Measurements from ENCODE around the gene TRAF4. TPM values are rescaled to one million over a fixed set of nuclear protein-coding genes. Genes with fewer than 3 reads are reported as not detected.
"Not testable (repeated sequence)": the region's sequence is repeated elsewhere in the genome, so short reads cannot be mapped to it uniquely, and the experiment has no call there.

The TRAF4 gene
- total RNA-seq, 2 experiments from 2014 or later, result 44.9 to 45.1 TPM

GRCh38 chr17:28718333-28719020, 25.3 kb upstream of the TRAF4 start:
- no peak for DNase-seq
- peaks cover 13% of the 10 kb centered on the region for H3K27me3 Mint-ChIP-seq
- peak overlapping the region; percentile 70 for H3K4me3 Mint-ChIP-seq
- peak overlapping the region; percentile 82 for H3K27ac Mint-ChIP-seq
- ChIA-PET POLR2A (interaction anchor here (1.0 kb wide), 1 partner anchor 57 kb away, joined by 3 read pairs; the partner anchor contains the start of genes SDF2 and SUPT6H), CTCF (interaction anchor here (2.5 kb wide), 1 partner anchor 31 kb away, joined by 13 read pairs; no protein-coding TSS in a partner anchor)
- H3K4me1 Mint-ChIP-seq, result peaks cover 42% of the 10 kb centered on the region
- H3K36me3 Mint-ChIP-seq (ENCODE audit: low read depth), result peaks cover 34% of the 10 kb centered on the region
- no peaks in the 10 kb centered on the region for H3K9me3 Mint-ChIP-seq

- Mint-ChIP-seq H3K27me3 (peaks cover 13% of the 10 kb centered on the region), H3K4me3 (peak overlapping the region; percentile 95), H3K9me3 (no peaks in the 10 kb centered on the region), H3K36me3 (ENCODE audit: low read depth) (peaks cover 39% of the 10 kb centered on the region), H3K27ac (peak overlapping the region; percentile 97), H3K4me1 (peaks cover 47% of the 10 kb centered on the region)
- no peak for DNase-seq
- CTCF ChIA-PET, result interaction anchor here (0.6 to 2.5 kb wide), 10 partner anchors 8 to 234 kb away, joined by 3 to 19 read pairs (median 6); partner anchors contain the start of genes NEK8, PHF12 and PROCA1
- POLR2A ChIA-PET, result interaction anchor here (0.7 to 1.8 kb wide), 6 partner anchors 8 to 233 kb away, joined by 3 to 12 read pairs (median 4); partner anchors contain the start of genes NEK8, PHF12, PIGS and SDF2
These were observed 24.8 kb upstream of the TRAF4 start for GRCh38 chr17:28719021-28719433.

DNA sequence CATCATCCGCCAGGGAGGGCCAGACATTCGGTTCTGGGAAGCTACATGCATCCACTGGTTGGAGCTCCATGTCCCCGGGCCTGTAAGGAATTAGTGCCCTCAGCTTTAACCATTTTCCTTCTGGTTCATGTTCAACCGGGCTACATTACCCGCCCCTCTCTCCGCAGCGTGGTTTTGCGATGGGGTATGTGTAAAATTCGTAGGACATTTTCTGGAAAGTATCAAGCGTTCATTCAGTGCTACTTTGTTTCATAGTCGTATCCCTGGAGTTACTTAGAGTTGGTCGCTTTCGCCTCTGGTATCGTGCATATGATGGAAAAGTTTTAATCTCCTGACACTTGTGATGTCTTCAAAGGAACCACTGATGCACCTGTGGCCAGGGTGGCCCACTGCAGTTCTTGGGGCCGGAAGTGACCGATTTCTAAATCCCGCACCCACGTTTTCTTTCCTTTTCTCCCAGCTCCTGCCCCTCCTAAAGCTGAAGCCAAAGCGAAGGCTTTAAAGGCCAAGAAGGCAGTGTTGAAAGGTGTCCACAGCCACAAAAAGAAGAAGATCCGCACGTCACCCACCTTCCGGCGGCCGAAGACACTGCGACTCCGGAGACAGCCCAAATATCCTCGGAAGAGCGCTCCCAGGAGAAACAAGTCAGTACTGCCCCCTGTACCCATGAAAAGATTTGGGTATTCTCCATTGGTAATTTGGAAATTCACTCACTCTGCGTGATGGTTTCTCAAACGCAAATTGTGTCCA, 23.4 kb upstream of the TRAF4 start:
- Mint-ChIP-seq H3K4me1 (peaks cover 61% of the 10 kb centered on the region), H3K4me3 (peak overlapping the region; percentile 95), H3K36me3 (ENCODE audit: low read depth) (peaks cover 51% of the 10 kb centered on the region), H3K27me3 (peaks cover 6% of the 10 kb centered on the region), H3K27ac (peak overlapping the region; percentile 97), H3K9me3 (no peaks in the 10 kb centered on the region)
- peak; percentile 47 for DNase-seq
- CTCF ChIA-PET, result interaction anchor here (0.6 to 2.5 kb wide), 10 partner anchors 8 to 233 kb away, joined by 3 to 19 read pairs (median 6); partner anchors contain the start of genes NEK8, PHF12 and PROCA1
- POLR2A ChIA-PET, result interaction anchor here (1.1 to 1.8 kb wide), 2 partner anchors 8 to 231 kb away, joined by 10 to 12 read pairs; partner anchors contain the start of genes NEK8 and PHF12

- H3K27me3 Mint-ChIP-seq, DNase-seq, H3K9me3 Mint-ChIP-seq: not testable (repeated sequence)
- Mint-ChIP-seq H3K4me1 (peaks cover 65% of the 10 kb centered on the region), H3K36me3 (ENCODE audit: low read depth) (peaks cover 51% of the 10 kb centered on the region), H3K27ac (peak overlapping the region; percentile 97), H3K4me3 (peak overlapping the region; percentile 95)
- ChIA-PET CTCF (interaction anchor here (0.6 to 2.4 kb wide), 4 partner anchors 8 to 30 kb away, joined by 3 to 19 read pairs (median 6); partner anchors contain the start of genes NEK8 and PROCA1), POLR2A (interaction anchor here (1.8 kb wide), 1 partner anchor 7 kb away, joined by 12 read pairs; the partner anchor contains the start of gene NEK8)
These were observed 22.8 kb upstream of the TRAF4 start for GRCh38 chr17:28720997-28721329.

GRCh38 chr17:28722417-28723158, 21.2 kb upstream of the TRAF4 start:
- Mint-ChIP-seq H3K9me3 (no peaks in the 10 kb centered on the region), H3K27ac (peak overlapping the region; percentile 44), H3K4me1 (peaks cover 77% of the 10 kb centered on the region), H3K27me3 (no peaks in the 10 kb centered on the region), H3K4me3 (peak overlapping the region; percentile 95), H3K36me3 (ENCODE audit: low read depth) (peaks cover 51% of the 10 kb centered on the region)
- no peak for DNase-seq
- ChIA-PET POLR2A (no interaction called here), CTCF (interaction anchor here (0.7 to 2.4 kb wide), 2 partner anchors 22 to 230 kb away, joined by 3 to 7 read pairs; no protein-coding TSS in a partner anchor)

DNA sequence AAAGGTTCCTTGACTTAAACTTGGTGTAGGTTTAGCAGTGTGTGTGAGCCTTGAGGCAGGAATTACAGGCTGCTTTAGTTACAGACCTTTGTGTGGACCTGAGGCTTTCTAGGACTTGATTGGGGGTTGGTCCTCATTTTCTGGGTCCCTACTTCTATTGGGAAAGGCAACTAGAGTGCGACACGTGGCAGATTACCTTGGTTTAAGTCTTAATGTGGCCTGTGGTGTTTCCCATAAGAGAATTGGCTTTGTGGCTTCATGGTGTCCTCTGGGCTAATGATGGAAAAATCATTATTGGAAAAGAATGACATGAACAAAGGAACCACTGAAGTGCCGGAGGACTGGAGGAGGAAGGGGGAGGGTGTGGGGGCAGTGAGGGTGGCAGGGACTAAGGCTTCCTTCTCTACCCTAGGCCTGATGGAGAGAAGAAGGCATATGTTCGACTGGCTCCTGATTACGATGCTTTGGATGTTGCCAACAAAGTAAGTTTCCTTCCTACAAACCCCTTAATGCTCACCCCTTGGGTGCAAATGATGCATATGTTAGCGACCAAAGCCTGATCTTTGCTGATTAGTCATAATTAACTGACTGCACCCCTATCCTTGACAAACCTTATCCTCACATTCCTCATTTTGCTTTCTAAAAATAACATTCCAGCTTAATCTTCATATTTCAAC, 20.5 kb upstream of the TRAF4 start:
- H3K9me3 Mint-ChIP-seq, result no peaks in the 10 kb centered on the region
- H3K27ac Mint-ChIP-seq, result peak overlapping the region; percentile 71
- H3K27me3 Mint-ChIP-seq, result no peaks in the 10 kb centered on the region
- ChIA-PET CTCF (interaction anchor here (1.1 kb wide), 1 partner anchor 27 kb away, joined by 3 read pairs; no protein-coding TSS in a partner anchor), POLR2A (no interaction called here)
- no peak for DNase-seq
- peaks cover 77% of the 10 kb centered on the region for H3K4me1 Mint-ChIP-seq
- H3K36me3 Mint-ChIP-seq (ENCODE audit: low read depth), result peaks cover 51% of the 10 kb centered on the region
- no peak overlapping the region for H3K4me3 Mint-ChIP-seq

DNA sequence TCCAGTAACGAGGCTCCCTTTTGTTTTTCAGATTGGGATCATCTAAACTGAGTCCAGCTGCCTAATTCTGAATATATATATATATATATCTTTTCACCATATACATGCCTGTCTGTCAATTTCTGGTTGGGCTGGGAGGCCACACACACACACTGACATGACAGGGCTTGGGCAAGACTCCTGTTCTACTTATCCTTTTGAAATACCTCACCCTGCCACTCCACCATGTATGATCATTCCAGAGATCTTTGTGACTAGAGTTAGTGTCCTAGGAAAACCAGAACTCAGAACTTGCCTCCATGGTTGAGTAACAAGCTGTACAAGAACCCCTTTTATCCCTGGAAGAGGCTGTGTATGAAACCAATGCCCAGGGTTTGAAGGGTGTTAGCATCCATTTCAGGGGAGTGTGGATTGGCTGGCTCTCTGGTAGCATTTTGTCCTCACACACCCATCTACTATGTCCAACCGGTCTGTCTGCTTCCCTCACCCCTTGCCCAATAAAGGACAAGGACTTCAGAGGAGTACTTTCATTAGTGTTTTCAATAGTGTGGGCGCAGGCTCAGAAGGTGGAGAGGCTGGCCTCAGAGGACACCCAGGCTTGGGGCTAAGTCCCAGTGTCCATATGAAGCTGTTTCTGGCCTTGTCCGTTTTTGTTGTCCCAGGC, 19.8 kb upstream of the TRAF4 start:
- H3K9me3 Mint-ChIP-seq, DNase-seq, H3K27me3 Mint-ChIP-seq, POLR2A ChIA-PET: not testable (repeated sequence)
- peak overlapping the region; percentile 71 for H3K27ac Mint-ChIP-seq
- H3K36me3 Mint-ChIP-seq (ENCODE audit: low read depth), result peaks cover 51% of the 10 kb centered on the region
- H3K4me3 Mint-ChIP-seq, result peak overlapping the region; percentile 5
- CTCF ChIA-PET, result interaction anchor here (1.1 kb wide), 1 partner anchor 26 kb away, joined by 3 read pairs; no protein-coding TSS in a partner anchor
- H3K4me1 Mint-ChIP-seq, result peaks cover 74% of the 10 kb centered on the region

- H3K9me3 Mint-ChIP-seq, result no peaks in the 10 kb centered on the region
- H3K4me1 Mint-ChIP-seq, result peaks cover 74% of the 10 kb centered on the region
- H3K4me3 Mint-ChIP-seq, result peak overlapping the region; percentile 84
- DNase-seq, result no peak
- peak overlapping the region; percentile 86 for H3K27ac Mint-ChIP-seq
- no peaks in the 10 kb centered on the region for H3K27me3 Mint-ChIP-seq
- ChIA-PET CTCF (interaction anchor here (0.5 to 11.5 kb wide), 5 partner anchors 11 to 1086 kb away, joined by 3 to 420 read pairs (median 3); partner anchors contain the start of genes PROCA1 and TRAF4), POLR2A (no interaction called here)
- peaks cover 51% of the 10 kb centered on the region for H3K36me3 Mint-ChIP-seq (ENCODE audit: low read depth)
These were observed 19.2 kb upstream of the TRAF4 start for GRCh38 chr17:28724500-28725165.

GRCh38 chr17:28725166-28725659, 18.6 kb upstream of the TRAF4 start:
- no peaks in the 10 kb centered on the region for H3K9me3 Mint-ChIP-seq
- peaks cover 46% of the 10 kb centered on the region for H3K36me3 Mint-ChIP-seq (ENCODE audit: low read depth)
- POLR2A ChIA-PET, result no interaction called here
- CTCF ChIA-PET, result interaction anchor here (0.5 to 11.5 kb wide), 6 partner anchors 12 to 1085 kb away, joined by 3 to 420 read pairs (median 10); partner anchors contain the start of genes PROCA1 and TRAF4
- peak overlapping the region; percentile 84 for H3K4me3 Mint-ChIP-seq
- peak overlapping the region; percentile 86 for H3K27ac Mint-ChIP-seq
- H3K4me1 Mint-ChIP-seq, result peaks cover 75% of the 10 kb centered on the region
- no peak for DNase-seq
- no peaks in the 10 kb centered on the region for H3K27me3 Mint-ChIP-seq

- no peaks in the 10 kb centered on the region for H3K27me3 Mint-ChIP-seq
- peaks cover 41% of the 10 kb centered on the region for H3K36me3 Mint-ChIP-seq (ENCODE audit: low read depth)
- no peaks in the 10 kb centered on the region for H3K9me3 Mint-ChIP-seq
These were observed 18.1 kb upstream of the TRAF4 start for GRCh38 chr17:28725660-28726225.

More at GRCh38 chr17:28725660-28726225, 18.1 kb upstream of the TRAF4 start:
- peak overlapping the region; percentile 84 for H3K4me3 Mint-ChIP-seq
- POLR2A ChIA-PET, result interaction anchor here (1.5 kb wide), 1 partner anchor 20 kb away, joined by 6 read pairs; no protein-coding TSS in a partner anchor
- peaks cover 72% of the 10 kb centered on the region for H3K4me1 Mint-ChIP-seq
- CTCF ChIA-PET, result interaction anchor here (0.6 to 11.5 kb wide), 29 partner anchors 9 to 420 kb away, joined by 3 to 420 read pairs (median 10); partner anchors contain the start of genes DHRS13, FLOT2, PHF12 and PIGS
- peak; percentile 30 for DNase-seq
- peak overlapping the region; percentile 86 for H3K27ac Mint-ChIP-seq
